WI38 (cell line): Measurements from ENCODE around the gene TBCD.

Experiments used
- H3K4me3 ChIP-seq: 2 replicates; pipeline ENCODE4 v1.5.1; 2011; ENCODE audit warnings: low read depth, mild to moderate bottlenecking, control low read depth, low read length
- TF ChIP-seq, protein P1 (sequence below): IDR thresholded peaks from 2 replicates; pipeline ENCODE4 v1.5.1; 2012; ENCODE audit warnings: low read depth, mild to moderate bottlenecking, control low read depth, low read length

Gene TBCD

DNA sequence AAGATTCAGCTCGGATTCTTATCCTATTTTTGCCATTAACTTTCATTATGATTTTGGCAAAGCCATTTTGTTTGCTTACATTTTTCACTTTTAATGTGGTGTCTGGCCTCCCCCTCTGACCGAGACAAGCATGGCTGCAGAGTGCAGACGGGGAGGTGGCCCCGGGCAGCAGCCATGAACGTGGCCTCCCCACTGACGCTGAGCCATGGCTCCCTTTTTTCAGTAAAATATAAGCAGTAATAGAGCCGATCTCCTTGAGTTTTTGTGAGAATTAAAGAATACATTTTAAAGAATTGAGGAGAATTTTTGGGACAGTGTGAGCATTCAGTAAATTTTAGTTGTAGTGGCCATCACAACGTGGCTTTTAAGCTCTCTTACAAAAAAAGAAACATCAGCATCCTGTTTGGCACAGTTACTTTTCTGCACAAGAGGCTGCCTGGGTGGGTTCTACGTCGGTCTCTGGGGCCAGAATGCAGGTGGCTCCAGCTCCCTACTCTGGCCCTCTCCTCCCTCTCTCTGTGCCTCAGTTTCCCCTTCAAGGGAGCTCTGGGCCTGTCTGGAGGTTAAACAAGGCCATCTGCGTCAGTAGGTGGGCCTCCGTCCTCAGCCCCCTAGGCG is 156.8 kb downstream of the TBCD start:
- TF ChIP-seq, protein P1, sequence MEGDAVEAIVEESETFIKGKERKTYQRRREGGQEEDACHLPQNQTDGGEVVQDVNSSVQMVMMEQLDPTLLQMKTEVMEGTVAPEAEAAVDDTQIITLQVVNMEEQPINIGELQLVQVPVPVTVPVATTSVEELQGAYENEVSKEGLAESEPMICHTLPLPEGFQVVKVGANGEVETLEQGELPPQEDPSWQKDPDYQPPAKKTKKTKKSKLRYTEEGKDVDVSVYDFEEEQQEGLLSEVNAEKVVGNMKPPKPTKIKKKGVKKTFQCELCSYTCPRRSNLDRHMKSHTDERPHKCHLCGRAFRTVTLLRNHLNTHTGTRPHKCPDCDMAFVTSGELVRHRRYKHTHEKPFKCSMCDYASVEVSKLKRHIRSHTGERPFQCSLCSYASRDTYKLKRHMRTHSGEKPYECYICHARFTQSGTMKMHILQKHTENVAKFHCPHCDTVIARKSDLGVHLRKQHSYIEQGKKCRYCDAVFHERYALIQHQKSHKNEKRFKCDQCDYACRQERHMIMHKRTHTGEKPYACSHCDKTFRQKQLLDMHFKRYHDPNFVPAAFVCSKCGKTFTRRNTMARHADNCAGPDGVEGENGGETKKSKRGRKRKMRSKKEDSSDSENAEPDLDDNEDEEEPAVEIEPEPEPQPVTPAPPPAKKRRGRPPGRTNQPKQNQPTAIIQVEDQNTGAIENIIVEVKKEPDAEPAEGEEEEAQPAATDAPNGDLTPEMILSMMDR, result no peak
- H3K4me3 ChIP-seq, result no peak overlapping the region

DNA sequence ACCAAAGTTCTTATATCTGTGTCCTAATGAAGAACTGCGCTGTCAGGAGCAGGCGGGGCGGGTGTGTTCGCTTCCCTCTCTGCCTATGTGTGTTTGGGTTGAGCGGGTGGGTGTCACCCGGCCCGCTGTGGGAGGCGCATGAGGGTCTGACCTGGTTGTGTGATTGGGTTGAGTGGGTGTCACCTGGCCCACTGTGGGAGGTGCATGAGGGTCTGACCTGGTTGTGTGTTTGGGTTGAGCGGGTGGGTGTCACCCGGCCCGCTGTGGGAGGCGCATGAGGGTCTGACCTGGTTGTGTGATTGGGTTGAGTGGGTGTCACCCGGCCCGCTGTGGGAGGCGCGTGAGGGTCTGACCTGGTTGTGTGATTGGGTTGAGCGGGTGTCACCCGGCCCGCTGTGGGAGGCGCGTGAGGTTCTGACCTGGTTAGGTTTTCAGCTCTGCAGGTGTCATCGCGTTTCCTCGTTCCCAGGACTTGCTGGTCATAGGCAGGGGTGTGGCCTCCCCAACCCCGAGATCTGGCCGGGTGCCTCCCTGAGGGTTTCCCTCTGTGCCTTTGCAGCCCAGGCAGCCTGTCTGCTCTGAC is 157.5 kb downstream of the TBCD start:
- TF ChIP-seq, protein P1, result no peak
- no peak overlapping the region for H3K4me3 ChIP-seq

DNA sequence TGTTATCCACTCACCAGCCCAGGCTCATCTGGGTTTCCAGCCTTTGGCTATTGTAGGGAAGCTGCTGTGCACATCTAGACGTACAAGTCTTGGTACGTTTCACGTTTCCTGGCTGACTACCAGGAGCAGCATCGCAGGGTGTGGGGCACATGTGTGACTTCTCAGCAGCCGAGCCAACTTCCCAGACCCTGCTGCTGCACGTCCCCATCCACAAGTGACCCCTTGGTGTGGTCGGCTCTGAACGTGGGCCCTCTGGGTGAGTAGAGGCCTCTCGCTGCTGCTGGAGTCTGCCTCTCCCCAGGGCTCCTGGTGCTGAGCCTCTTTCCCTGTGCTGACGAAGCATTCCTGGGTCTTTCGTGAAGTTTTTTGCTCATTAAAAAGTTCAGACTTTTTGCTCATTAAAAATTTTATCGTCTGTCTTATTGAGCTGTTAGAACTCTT is 158.2 kb downstream of the TBCD start:
- TF ChIP-seq, protein P1, result no peak
- no peak overlapping the region for H3K4me3 ChIP-seq

DNA sequence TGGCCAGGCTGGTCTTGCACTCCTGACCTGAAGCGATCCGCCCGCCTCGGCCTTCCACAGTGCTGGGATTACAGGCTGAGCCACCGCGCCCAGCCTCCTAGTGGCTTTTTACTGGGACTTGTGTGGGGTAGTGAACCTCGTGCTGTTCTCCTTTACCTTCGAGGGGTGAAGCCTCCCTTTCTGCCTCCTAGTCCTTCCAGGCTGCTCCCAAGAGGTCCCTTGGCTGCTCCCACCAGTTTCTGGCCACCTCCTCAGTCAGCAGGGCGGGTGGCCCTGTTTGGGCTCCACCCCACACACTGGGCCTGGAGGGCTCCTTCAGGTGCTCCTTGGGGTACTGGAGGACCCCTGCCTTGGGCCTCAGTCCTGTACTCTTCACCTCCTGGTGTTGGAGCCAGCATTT is 158.9 kb downstream of the TBCD start:
- H3K4me3 ChIP-seq, result no peak overlapping the region
- TF ChIP-seq, protein P1, result no peak

DNA sequence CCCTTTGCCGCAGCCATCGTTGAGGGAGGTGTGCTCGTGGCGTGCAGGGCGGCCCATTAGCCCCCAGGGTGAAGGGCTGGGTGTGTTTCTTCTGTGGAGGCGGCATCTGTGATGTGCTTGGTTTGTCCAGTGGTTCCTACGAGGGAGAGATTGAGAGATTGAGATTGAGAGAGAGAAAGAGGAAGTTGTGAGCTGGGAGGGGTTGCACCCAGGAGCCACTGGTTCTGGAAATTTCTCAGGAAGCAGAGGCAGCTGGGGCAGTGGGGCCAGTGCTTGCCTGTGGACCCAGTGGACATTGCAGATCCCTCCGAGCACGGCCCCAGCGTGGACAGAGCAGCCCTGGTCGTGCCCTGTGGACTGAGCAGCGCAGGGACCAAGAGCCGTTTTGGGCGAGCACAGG is 160.0 kb downstream of the TBCD start:
- H3K4me3 ChIP-seq, result no peak overlapping the region
- TF ChIP-seq, protein P1, result no peak

DNA sequence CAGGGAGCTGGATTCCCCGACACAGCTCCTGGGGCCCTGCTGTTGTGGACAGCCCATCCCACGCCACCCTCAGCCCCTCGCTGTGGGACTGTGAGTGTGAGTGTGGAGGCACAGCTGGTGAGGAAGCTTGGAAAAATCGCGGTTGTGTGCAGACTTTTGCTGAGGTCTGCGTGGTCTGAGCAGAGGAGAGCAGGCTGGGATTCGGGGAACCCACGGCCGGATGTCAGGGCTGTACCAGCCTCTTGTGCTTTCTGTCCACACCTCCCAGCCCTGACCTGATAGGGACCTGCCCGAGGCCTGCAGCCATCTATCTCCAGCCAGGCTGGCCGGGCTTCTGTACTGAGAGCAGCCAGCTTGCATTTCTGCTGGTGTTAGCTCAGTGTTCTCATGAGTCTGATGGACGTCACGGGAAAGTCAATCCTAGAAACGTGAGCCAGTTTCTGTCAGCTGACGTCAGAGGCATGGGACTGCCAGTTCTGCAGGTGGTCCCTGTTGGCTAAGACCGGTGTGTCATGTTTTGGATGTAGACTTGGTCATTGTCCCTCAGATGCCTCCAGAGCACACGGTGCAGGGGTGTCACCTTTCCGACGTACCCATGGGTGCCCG is 160.7 kb downstream of the TBCD start:
- H3K4me3 ChIP-seq, result no peak overlapping the region
- TF ChIP-seq, protein P1, result no peak

DNA sequence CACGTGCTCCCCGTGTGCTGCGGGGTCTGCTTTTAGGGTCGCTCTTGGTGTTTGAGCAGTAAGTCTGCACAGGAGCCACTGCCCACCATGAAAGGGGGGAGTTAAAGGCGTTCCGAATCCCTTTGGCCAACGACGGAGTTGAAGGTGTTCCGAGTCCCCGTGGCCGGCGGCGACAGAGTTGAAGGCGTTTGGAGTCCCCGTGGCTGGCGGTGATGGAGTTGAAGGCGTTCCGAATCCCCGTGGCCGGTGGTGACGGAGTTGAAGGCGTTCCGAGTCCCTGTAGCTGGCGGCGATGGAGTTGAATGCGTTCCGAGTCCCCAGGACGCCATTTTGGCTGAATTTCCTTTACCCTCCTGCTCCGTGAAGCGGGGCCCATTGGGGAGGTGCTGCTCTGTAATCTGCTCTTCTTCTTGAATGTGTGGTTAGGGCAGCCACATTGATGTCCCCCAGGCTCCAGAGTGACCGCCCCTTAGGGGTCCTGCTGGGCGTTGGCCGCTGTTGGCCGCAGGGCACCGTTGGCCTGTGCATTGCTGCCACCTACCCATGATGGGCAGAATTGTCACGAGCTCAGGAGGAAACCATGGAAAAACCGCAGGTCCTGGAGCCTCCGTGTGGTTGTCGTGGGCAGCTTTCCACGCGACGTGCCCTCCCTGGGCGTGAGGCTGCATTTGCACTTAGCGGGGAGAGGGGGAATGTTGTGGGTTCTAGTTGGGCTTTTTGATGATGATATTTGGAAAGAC is 161.6 kb downstream of the TBCD start:
- no peak overlapping the region for H3K4me3 ChIP-seq
- TF ChIP-seq, protein P1, result no peak
